Endothelial cell of umbilical vein (primary cell): ENCODE data around the gene BICD2. TPM values are rescaled to one million over a fixed set of nuclear protein-coding genes. Genes with fewer than 3 reads are reported as not detected.

ENCODE experiments used
- BruUV-seq: library from RNA; stranded (reverse); fragments of 400-500 nt; replicated peaks from 2 replicates; lab custom pipeline; 2021; lab: Mats Ljungman, UMichigan
- CTCF ChIA-PET: fragments of 300-600, 350-600 bp; sonication (Branson Sonifier 250); formaldehyde crosslinking; loops from one replicate; lab custom pipeline; 2021; ENCODE audit warnings: antibody characterized with exemption, inconsistent platforms; lab: Charles Lee
- POLR2A ChIA-PET: fragments of 300-600, 350-600 bp; sonication (Branson Sonifier 250); formaldehyde crosslinking; loops from one replicate; lab custom pipeline; 2021; ENCODE audit warnings: antibody characterized with exemption, inconsistent platforms; lab: Charles Lee
- DNase-seq: peaks from one replicate; pipeline ENCODE4 v3.0.0-alpha.2; 2011; ENCODE audit warnings: low read depth, low spot score
- FAIRE-seq: peaks from 2 replicates; lab custom pipeline; 2011; peaks lifted over from hg19 to GRCh38; lab: Jason Lieb, UNC
- H2AFZ ChIP-seq: 2 replicates; pipeline ENCODE4 v1.6.0; 2012; ENCODE audit warnings: low read depth, low read length, control low read depth, inconsistent platforms
- H3K27ac ChIP-seq: 2 replicates; pipeline ENCODE4 v1.5.1; 2011; ENCODE audit warnings: low read depth, mild to moderate bottlenecking, control low read depth, low read length, moderate library complexity; ENCODE audit not compliant: insufficient read depth
- H3K27me3 ChIP-seq, 2 experiments: 2 replicates each; pipeline versions ENCODE4 v1.6.0 to v1.6.1; 2011; ENCODE audit warnings: low read length in 2 of 2, mixed read lengths in 1 of 2; ENCODE audit not compliant: control insufficient read depth in 2 of 2, insufficient read depth in 2 of 2
- H3K36me3 ChIP-seq, 2 experiments: 2 replicates in 1 of 2; 3 replicates in 1 of 2; pipeline ENCODE4 v1.5.1; 2011; ENCODE audit warnings: low read length in 2 of 2, mild to moderate bottlenecking in 1 of 2, moderate library complexity in 1 of 2; ENCODE audit not compliant: control insufficient read depth in 2 of 2, insufficient read depth in 2 of 2; ENCODE audit errors: extremely low read depth in 1 of 2
- H3K4me1 ChIP-seq: 3 replicates; pipeline ENCODE4 v1.5.1; 2011; ENCODE audit warnings: mild to moderate bottlenecking, low read length; ENCODE audit not compliant: control insufficient read depth, insufficient read depth; ENCODE audit errors: extremely low read depth
- H3K4me2 ChIP-seq: 2 replicates; pipeline ENCODE4 v1.6.1; 2011; ENCODE audit warnings: low read length, control low read depth, mixed read lengths; ENCODE audit not compliant: insufficient read depth
- H3K4me3 ChIP-seq, 3 experiments: fragments of 200-600 bp in 1 of 3; sonication (generic), shearing (Covaris generic) in 1 of 3; replicated peaks in 1 of 3; 2 replicates each; pipeline ENCODE4 v1.5.1; 2011 to 2016; ENCODE audit warnings: control low read depth in 3 of 3, low read length in 3 of 3, mild to moderate bottlenecking in 2 of 3, inconsistent platforms in 1 of 3, low read depth in 1 of 3, moderate library complexity in 1 of 3; ENCODE audit not compliant: insufficient read depth in 1 of 3
- H3K79me2 ChIP-seq: 2 replicates; pipeline ENCODE4 v1.6.0; 2012; ENCODE audit warnings: low read length, inconsistent platforms; ENCODE audit not compliant: control insufficient read depth, insufficient read depth
- H3K9ac ChIP-seq: replicated peaks from 2 replicates; pipeline ENCODE3; 2011; ENCODE audit warnings: low read length, control low read depth; ENCODE audit not compliant: insufficient read depth; ENCODE audit errors: extremely low read depth
- H3K9me1 ChIP-seq: replicated peaks from 3 replicates; pipeline ENCODE4 v1.6.0; 2011; ENCODE audit warnings: mild to moderate bottlenecking, low read length; ENCODE audit not compliant: control insufficient read depth, insufficient read depth; ENCODE audit errors: extremely low read depth
- H3K9me3 ChIP-seq: replicated peaks from 2 replicates; pipeline ENCODE4 v1.5.1; 2012; ENCODE audit warnings: low read length, inconsistent platforms; ENCODE audit not compliant: control insufficient read depth, insufficient read depth
- H4K20me1 ChIP-seq: replicated peaks from 2 replicates; pipeline ENCODE3; 2011; ENCODE audit warnings: mild to moderate bottlenecking, low read length; ENCODE audit not compliant: control insufficient read depth, insufficient read depth; ENCODE audit errors: extremely low read depth
- CTCF ChIP-seq, 2 donors: IDR thresholded peaks; 1 replicate in 1 of 2; 2 replicates in 1 of 2; pipeline ENCODE4 v1.5.1; 2011; ENCODE audit warnings: low read length in 2 of 2, mild to moderate bottlenecking in 2 of 2, moderate library complexity in 2 of 2, control low read depth in 1 of 2, inconsistent platforms in 1 of 2, low read depth in 1 of 2; ENCODE audit not compliant: insufficient read depth in 1 of 2; ENCODE audit errors: extremely low read depth in 1 of 2
- EZH2 ChIP-seq: IDR thresholded peaks from 2 replicates; pipeline ENCODE4 v1.6.1; 2012; ENCODE audit warnings: borderline replicate concordance, low read depth, mild to moderate bottlenecking, moderate library complexity, low read length, inconsistent platforms; ENCODE audit not compliant: severe bottlenecking
- GATA2 ChIP-seq: IDR thresholded peaks from 2 replicates; pipeline ENCODE4 v1.7.0; 2011; ENCODE audit warnings: low read depth, mild to moderate bottlenecking, moderate library complexity, mixed read lengths, low read length; ENCODE audit not compliant: insufficient read length, insufficient read depth
- POLR2AphosphoS5 ChIP-seq: IDR thresholded peaks from 2 replicates; pipeline ENCODE4 v1.6.1; 2012; ENCODE audit warnings: low read depth, mild to moderate bottlenecking, control low read depth, low read length, moderate library complexity; ENCODE audit not compliant: insufficient read depth
- dilution Hi-C: fragments of 300-500 bp; cut with MboI; formaldehyde crosslinking; loops from one replicate; pipeline ENCODE4 v1.15.0; 2019; ENCODE audit warnings: low sequenced_read_pairs; ENCODE audit not compliant: extremely low pct_ligation_motif_present
- intact Hi-C: fragments of 100-400 bp; cut with micrococcal nuclease; formaldehyde crosslinking; loops from one replicate; pipeline ENCODE4 v1.10.0; 2022
- polyA plus RNA-seq, 4 experiments: library from polyadenylated mRNA; depleted of rRNA in 3 of 4; stranded (reverse) in 3 of 4; unstranded in 1 of 4; fragments of >200 nt; gene quantifications; 2 replicates each; pipeline versions ENCODE4 v1.2.1 to v1.2.3, GENCODE V29; 2011 to 2012; ENCODE audit warnings: missing spikeins in 1 of 4
- total RNA-seq: library from RNA; stranded (reverse); gene quantifications from 2 replicates; pipeline ENCODE4 v1.2.3, GENCODE V29; 2021
- TF ChIP-seq, protein P1 (sequence below): IDR thresholded peaks from 2 replicates; pipeline ENCODE4 v1.6.1; 2011; ENCODE audit not compliant: insufficient read depth, insufficient read length

Gene BICD2
- total and polyA plus RNA-seq, 2 donors (not counting 3 experiments of a cell fraction or from before 2014, with no cell fraction given), result 14.3 to 39.3 TPM

- POLR2A ChIA-PET, result no interaction called here
- Histone ChIP-seq H3K36me3 (peaks cover 0 to 4% of the 10 kb centered on the region in 2 experiments), H3K4me2 (no peak overlapping the region), H3K9ac (no peak overlapping the region), H3K4me3 (no peak overlapping the region), H2AFZ (no peak overlapping the region), H3K27ac (no peak overlapping the region), H3K27me3 (no peaks in the 10 kb centered on the region), H3K79me2 (peaks cover 88% of the 10 kb centered on the region), H3K9me1 (no peaks in the 10 kb centered on the region), H3K9me3 (no peaks in the 10 kb centered on the region), H4K20me1 (peaks cover 4% of the 10 kb centered on the region), H3K4me1 (peaks cover 11% of the 10 kb centered on the region)
- intact Hi-C loops (no loop called here), dilution Hi-C loops (no loop called here)
- DNase-seq (no peak), FAIRE-seq (no peak)
- TF ChIP-seq, protein P1, sequence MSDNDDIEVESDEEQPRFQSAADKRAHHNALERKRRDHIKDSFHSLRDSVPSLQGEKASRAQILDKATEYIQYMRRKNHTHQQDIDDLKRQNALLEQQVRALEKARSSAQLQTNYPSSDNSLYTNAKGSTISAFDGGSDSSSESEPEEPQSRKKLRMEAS, result no peak
- BruUV-seq, result no TSS peak
- CTCF ChIA-PET, result interaction anchor here (0.6 to 1.5 kb wide), 2 partner anchors 12 to 125 kb away, joined by 3 to 6 read pairs; no protein-coding TSS in a partner anchor
Observed at GRCh38 chr9:92665836-92666235, 98.8 kb downstream of the BICD2 start.

DNA sequence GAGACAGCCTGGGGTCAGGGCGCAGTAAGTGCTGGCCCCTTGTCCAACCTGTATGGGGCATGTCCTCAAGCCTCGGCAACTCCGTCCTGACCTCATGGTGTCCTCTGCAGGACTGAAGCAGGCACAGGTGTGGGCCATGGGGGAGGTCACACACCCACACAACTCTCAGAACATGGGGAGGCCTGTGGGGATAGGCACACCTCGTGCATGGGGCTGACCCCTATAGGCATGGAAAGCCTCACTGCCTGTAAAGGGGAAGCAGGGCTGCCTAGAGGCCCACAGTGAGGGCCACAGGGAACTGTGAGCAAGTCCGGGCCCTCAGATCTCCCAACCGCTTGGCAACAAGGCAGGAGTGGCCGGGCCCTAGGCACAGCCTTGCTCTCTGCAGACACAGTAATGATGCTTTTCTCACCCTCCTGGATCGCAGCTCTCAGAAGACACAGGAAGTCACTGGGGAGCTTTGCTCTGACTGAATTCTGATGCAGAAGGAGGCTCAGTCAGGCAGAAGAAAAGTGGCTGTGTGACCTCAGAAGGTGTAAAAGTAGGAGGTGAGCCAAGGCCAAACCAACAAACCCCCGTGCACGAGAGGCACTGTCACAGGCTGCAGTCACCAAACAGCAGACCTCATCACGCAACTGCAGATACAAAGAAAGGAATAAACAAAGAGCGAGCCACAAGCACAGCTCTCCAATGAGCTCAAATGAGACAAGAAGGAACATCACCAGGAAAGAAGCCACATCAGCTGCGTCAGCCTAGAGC, 100.1 kb downstream of the BICD2 start:
- dilution Hi-C loops (no loop called here), intact Hi-C loops (no loop called here)
- DNase-seq, result no peak
- H3K79me2 ChIP-seq, result peaks cover 98% of the 10 kb centered on the region
- ChIA-PET CTCF (interaction anchor here (1.5 to 1.9 kb wide), 2 partner anchors 10 to 126 kb away, joined by 5 to 6 read pairs; no protein-coding TSS in a partner anchor), POLR2A (no interaction called here)
- no peak overlapping the region for H2AFZ ChIP-seq
- H3K4me1 ChIP-seq, result peaks cover 11% of the 10 kb centered on the region
- no peaks in the 10 kb centered on the region for H3K27me3 ChIP-seq
- no peak overlapping the region for H3K27ac ChIP-seq
- BruUV-seq, result no TSS peak
- TF ChIP-seq POLR2AphosphoS5, result no peak
- no peak for TF ChIP-seq EZH2
- no peak for TF ChIP-seq CTCF (IDR thresholded peaks at IDR 0.05; ENCODE audit: extremely low read depth in 1 of 2, insufficient read depth in 1 of 2, low read depth in 1 of 2, low read length in 2 of 2)
- TF ChIP-seq GATA2, result no peak
- TF ChIP-seq, protein P1, result no peak
- no peak for FAIRE-seq
- no peaks in the 10 kb centered on the region for H3K9me1 ChIP-seq
- no peaks in the 10 kb centered on the region for H3K9me3 ChIP-seq
- no peak overlapping the region for H3K4me3 ChIP-seq
- H3K9ac ChIP-seq, result no peak overlapping the region
- no peak overlapping the region for H3K4me2 ChIP-seq
- H3K36me3 ChIP-seq, result peaks cover 0 to 4% of the 10 kb centered on the region in 2 experiments
- peaks cover 4% of the 10 kb centered on the region for H4K20me1 ChIP-seq
